IMR-90 (cell line): ENCODE results near the gene F13A1. TPM values are rescaled to one million over a fixed set of nuclear protein-coding genes. Genes with fewer than 3 reads are reported as not detected.

Source experiments
- ATAC-seq: fragments of 200-7000 bp; cut with Tn5 transposase; 2 replicates; pipeline ENCODE4 v1.9.1; 2020; ENCODE audit warnings: low read depth, mild to moderate bottlenecking, moderate library complexity
- BruUV-seq: library from RNA; stranded (reverse); fragments of 400-500 nt; replicated peaks from 2 replicates; lab custom pipeline; 2021; lab: Mats Ljungman, UMichigan
- CTCF ChIA-PET: fragments of 300-600 bp; formaldehyde crosslinking; extraction: SDS; loops from one replicate; lab custom pipeline; 2021; ENCODE audit warnings: antibody characterized with exemption; lab: Yijun Ruan, JAX
- POLR2A ChIA-PET: fragments of 300-600 bp; sonication (Branson Sonifier 250); formaldehyde crosslinking; loops from one replicate; lab custom pipeline; 2022; ENCODE audit warnings: antibody characterized with exemption; ENCODE audit not compliant: unreplicated experiment; lab: Charles Lee
- DNase-seq: peaks from one replicate; pipeline ENCODE4 v3.0.0; 2013
- H2AFZ ChIP-seq: replicated peaks from 2 replicates; pipeline ENCODE3; 2013; ENCODE audit warnings: low read length, mild to moderate bottlenecking; ENCODE audit not compliant: poor library complexity
- H2AK5ac ChIP-seq: 2 replicates; pipeline ENCODE4 v1.6.1; 2013; ENCODE audit warnings: low read depth, low read length, inconsistent platforms
- H2AK9ac ChIP-seq: replicated peaks from 2 replicates; pipeline ENCODE3; 2013; ENCODE audit warnings: mild to moderate bottlenecking, low read depth, low read length, moderate library complexity; ENCODE audit not compliant: poor library complexity
- H2BK120ac ChIP-seq: 2 replicates; pipeline ENCODE4 v1.6.1; 2013; ENCODE audit warnings: low read depth, low read length, inconsistent platforms
- H2BK15ac ChIP-seq: 3 replicates; pipeline ENCODE4 v1.6.1; 2013; ENCODE audit warnings: low read depth, low read length, inconsistent platforms
- H2BK20ac ChIP-seq: 2 replicates; pipeline ENCODE4 v1.6.1; 2013; ENCODE audit warnings: low read depth, mild to moderate bottlenecking, inconsistent platforms, low read length, moderate library complexity
- H2BK5ac ChIP-seq: 2 replicates; pipeline ENCODE4 v1.6.1; 2013; ENCODE audit warnings: mild to moderate bottlenecking, low read depth, low read length, inconsistent platforms; ENCODE audit not compliant: poor library complexity, severe bottlenecking
- H3K14ac ChIP-seq: replicated peaks from 2 replicates; pipeline ENCODE4 v1.6.1; 2013; ENCODE audit warnings: low read depth, low read length, inconsistent platforms
- H3K18ac ChIP-seq: 2 replicates; pipeline ENCODE4 v1.6.1; 2013; ENCODE audit warnings: low read depth, low read length, control low read depth
- H3K23ac ChIP-seq: 2 replicates; pipeline ENCODE4 v1.6.1; 2013; ENCODE audit warnings: low read depth, low read length, inconsistent platforms
- H3K27ac ChIP-seq: 2 replicates; pipeline ENCODE4 v1.5.1; 2013; ENCODE audit warnings: mild to moderate bottlenecking, control low read depth, low read length; ENCODE audit not compliant: insufficient read depth
- H3K27me3 ChIP-seq: 2 replicates; pipeline ENCODE4 v1.6.1; 2013; ENCODE audit warnings: low read length; ENCODE audit not compliant: control insufficient read depth, insufficient read depth
- H3K36me3 ChIP-seq: 2 replicates; pipeline ENCODE4 v1.6.1; 2013; ENCODE audit warnings: low read length, mixed read lengths; ENCODE audit not compliant: control insufficient read depth, insufficient read depth
- H3K4ac ChIP-seq: 2 replicates; pipeline ENCODE4 v1.6.1; 2013; ENCODE audit warnings: low read depth, low read length, inconsistent platforms
- H3K4me1 ChIP-seq: 2 replicates; pipeline ENCODE4 v1.6.1; 2013; ENCODE audit warnings: low read length, mixed read lengths; ENCODE audit not compliant: control insufficient read depth, insufficient read depth
- H3K4me2 ChIP-seq: 2 replicates; pipeline ENCODE4 v1.6.1; 2013; ENCODE audit warnings: low read depth, mild to moderate bottlenecking, control low read depth, low read length, moderate library complexity
- H3K4me3 ChIP-seq: 2 replicates; pipeline ENCODE4 v1.5.1; 2013; ENCODE audit warnings: low read depth, mild to moderate bottlenecking, control low read depth, low read length, moderate library complexity; ENCODE audit not compliant: insufficient read depth
- H3K56ac ChIP-seq: 2 replicates; pipeline ENCODE4 v1.6.1; 2013; ENCODE audit warnings: low read length, inconsistent platforms; ENCODE audit not compliant: insufficient read depth; ENCODE audit errors: extremely low read depth
- H3K79me1 ChIP-seq, 2 experiments: 2 replicates each; pipeline ENCODE4 v1.6.1; 2013; ENCODE audit warnings: low read length in 2 of 2, inconsistent platforms in 1 of 2, low read depth in 1 of 2
- H3K9ac ChIP-seq: 2 replicates; pipeline ENCODE4 v1.6.1; 2013; ENCODE audit warnings: low read depth, low read length, control low read depth
- H3K9me1 ChIP-seq: 2 replicates; pipeline ENCODE4 v1.6.1; 2013; ENCODE audit warnings: low read length, inconsistent platforms; ENCODE audit not compliant: insufficient read depth
- H3K9me3 ChIP-seq: 2 replicates; pipeline ENCODE4 v1.6.1; 2013; ENCODE audit warnings: low read length; ENCODE audit not compliant: control insufficient read depth, insufficient read depth
- H4K20me1 ChIP-seq: 2 replicates; pipeline ENCODE4 v1.6.1; 2013; ENCODE audit warnings: low read length, inconsistent platforms; ENCODE audit not compliant: insufficient read depth
- H4K5ac ChIP-seq: 2 replicates; pipeline ENCODE4 v1.6.1; 2013; ENCODE audit warnings: mild to moderate bottlenecking, low read depth, low read length, control low read depth
- H4K8ac ChIP-seq, 2 experiments: 2 replicates each; pipeline ENCODE4 v1.6.1; 2013; ENCODE audit warnings: low read depth in 2 of 2, low read length in 2 of 2, control low read depth in 1 of 2, inconsistent platforms in 1 of 2
- H4K91ac ChIP-seq: 2 replicates; pipeline ENCODE4 v1.6.1; 2013; ENCODE audit warnings: low read depth, low read length, inconsistent platforms; ENCODE audit not compliant: insufficient read depth
- CHD1 ChIP-seq: IDR thresholded peaks from 2 replicates; pipeline ENCODE4 v1.6.1; 2012; ENCODE audit warnings: low read depth, low read length, improper control_type of control experiment
- ELK1 ChIP-seq: fragments of 150-350 bp; IDR thresholded peaks from 2 replicates; pipeline ENCODE4 v1.6.1; 2016; ENCODE audit warnings: low read depth, mild to moderate bottlenecking, low read length, moderate library complexity, borderline replicate concordance
- USF2 ChIP-seq: fragments of 150-350 bp; IDR thresholded peaks from 2 replicates; pipeline ENCODE4 v1.6.1; 2017; ENCODE audit warnings: mild to moderate bottlenecking, antibody characterized with exemption, low read length, low read depth
- WGBS, 2 experiments: methylation state at CpG; one replicate each; pipeline versions ENCODE4 v1.1.5 to v1.1.7; 2013; ENCODE audit warnings: missing lambda C conversion rate in 2 of 2; ENCODE audit not compliant: insufficient read length in 1 of 2; ENCODE audit errors: extremely low coverage in 2 of 2; 5-methylcytosine and 5-hydroxymethylcytosine counted together
- dilution Hi-C: fragments of 300-500 bp; cut with HindIII; formaldehyde crosslinking; loops from one replicate; pipeline ENCODE4 v1.14.3; 2018; ENCODE audit warnings: low sequenced_read_pairs; ENCODE audit not compliant: unreplicated experiment
- in situ Hi-C: fragments of 300-500 bp; cut with MboI; formaldehyde crosslinking; loops from 3 replicates; pipeline ENCODE4 v1.14.3; 2019; ENCODE audit warnings: low sequenced_read_pairs, inconsistent platforms, mixed read lengths
- intact Hi-C: fragments of 100-400 bp; cut with micrococcal nuclease; formaldehyde crosslinking; loops from 2 replicates; pipeline ENCODE4 v1.10.0; 2022
- polyA plus RNA-seq, 3 experiments: library from polyadenylated mRNA; depleted of rRNA; stranded (reverse); fragments of >200 nt; gene quantifications; 2 replicates each; pipeline ENCODE4 v1.2.3, GENCODE V29; 2012; ENCODE audit warnings: low replicate concordance in 1 of 3
- total RNA-seq: library from RNA; depleted of rRNA; stranded (reverse); fragments of >200 nt; gene quantifications from 2 replicates; pipeline ENCODE4 v1.2.3, GENCODE V29; 2012

The F13A1 gene
- total and polyA plus RNA-seq, 2 of the 4 experiments (the other 2 are of a cell fraction): not detected

- Histone ChIP-seq H4K8ac (no peak overlapping the region), H3K18ac (no peak overlapping the region), H3K14ac (no peak overlapping the region), H3K23ac (no peak overlapping the region), H4K5ac (no peak overlapping the region), H3K4ac (no peak overlapping the region), H3K36me3 (no peaks in the 10 kb centered on the region), H3K79me1 (no peaks in the 10 kb centered on the region), H3K56ac (no peak overlapping the region), H3K27ac (no peak overlapping the region), H3K27me3 (no peaks in the 10 kb centered on the region), H3K9ac (no peak overlapping the region), H3K4me3 (no peak overlapping the region), H2AK5ac (no peak overlapping the region), H2BK15ac (no peak overlapping the region), H2BK5ac (no peak overlapping the region), H2BK120ac (no peak overlapping the region), H4K20me1 (no peaks in the 10 kb centered on the region), H3K9me3 (peaks cover 14% of the 10 kb centered on the region), H3K4me1 (no peaks in the 10 kb centered on the region), H2AFZ (no peak overlapping the region), H2AK9ac (no peak overlapping the region), H4K91ac (no peak overlapping the region), H2BK20ac (no peak overlapping the region), H3K4me2 (no peak overlapping the region), H3K9me1 (no peaks in the 10 kb centered on the region)
- in situ Hi-C loops (no loop called here), intact Hi-C loops (no loop called here), dilution Hi-C loops (no loop called here)
- BruUV-seq: no TSS peak
- TF ChIP-seq USF2: no peak
- no peak for TF ChIP-seq CHD1
- no peak for TF ChIP-seq ELK1
- no peak for DNase-seq
- ATAC-seq: no peak
- no CpG with 5 or more reads among the region's 4 CpGs for WGBS, 2 experiments
- ChIA-PET POLR2A (interaction anchor here (0.5 kb wide), 1 partner anchor 201 kb away, joined by 6 read pairs; no protein-coding TSS in a partner anchor), CTCF (interaction anchor here (0.6 kb wide), 1 partner anchor 709 kb away, joined by 5 read pairs; no protein-coding TSS in a partner anchor)
Observed at GRCh38 chr6:6131492-6132109, 188.9 kb downstream of the F13A1 start.
